ENCODE data around the gene KLRB1. TPM values are rescaled to one million over a fixed set of nuclear protein-coding genes. Genes with fewer than 3 reads are reported as not detected.

KLRB1 gene
- total RNA-seq, 1 donor from 2014 or later, result not detected

Other genes with a start within 250 kb of the KLRB1 start
- 1.2 and 2.4 TPM in 2 replicates for gene CLEC2D, start 61.8 kb upstream of the KLRB1 start, total RNA-seq
- not detected in 2 replicates for gene CLECL1, start 125.2 kb upstream of the KLRB1 start, total RNA-seq
- gene CD69, start 153.0 kb upstream of the KLRB1 start, total RNA-seq, result 0.23 and 1.5 TPM in 2 replicates
- gene KLRF1, start 219.6 kb upstream of the KLRB1 start, total RNA-seq, result not detected in 2 replicates